ENCODE measurements around the gene RHD. TPM values are rescaled to one million over a fixed set of nuclear protein-coding genes. Genes with fewer than 3 reads are reported as not detected.
"Not testable (repeated sequence)": the region's sequence is repeated elsewhere in the genome, so short reads cannot be mapped to it uniquely, and the experiment has no call there.

Gene RHD
- total RNA-seq, 4 donors from 2014 or later: not detected

DNA sequence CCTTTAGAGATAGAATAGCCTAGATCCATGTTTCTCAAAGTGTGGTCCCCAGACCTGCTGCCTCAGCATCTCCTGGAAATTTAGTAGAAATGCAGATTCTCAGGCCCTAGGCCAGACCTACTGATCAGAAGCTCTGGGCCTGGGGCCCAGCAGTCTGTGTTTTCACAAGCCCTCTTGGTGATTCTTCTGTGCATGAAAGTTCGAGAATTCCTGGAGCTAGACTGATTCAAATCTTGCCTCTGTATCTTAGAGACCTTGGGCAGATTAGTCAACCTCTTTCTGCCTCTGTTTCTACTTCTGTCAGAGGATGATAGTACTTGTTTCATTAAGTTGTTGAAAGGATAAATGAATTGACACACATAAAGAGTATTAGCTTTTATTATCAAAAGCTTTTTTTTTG is 5.0 kb downstream of the RHD start:
- 100% methylated on average over 1 of the region's 1 CpG for WGBS
- not testable (repeated sequence) for H3K27me3 ChIP-seq

DNA sequence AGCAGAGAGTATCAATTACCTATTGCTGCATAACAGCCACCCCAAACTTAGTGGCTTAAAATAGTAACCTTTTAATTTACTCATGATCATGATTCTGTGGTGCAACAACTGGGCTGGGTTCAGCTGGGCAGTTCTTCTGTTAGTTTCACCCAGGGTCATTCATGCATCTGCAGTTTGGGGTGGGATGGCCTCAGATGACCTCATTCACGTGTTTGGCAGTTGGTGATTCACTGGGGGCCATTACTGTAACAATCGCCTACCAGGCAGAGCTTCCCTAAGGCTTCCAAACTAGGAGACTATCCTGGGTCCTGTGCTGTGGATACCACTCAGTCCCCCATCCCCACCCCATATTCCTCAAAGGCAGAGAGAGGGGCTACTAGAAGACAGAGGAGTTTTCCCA is 6.0 kb downstream of the RHD start:
- 46% methylated on average over 2 of the region's 2 CpGs for WGBS
- H3K4me3 ChIP-seq; H3K27ac ChIP-seq; H3K9me3 ChIP-seq; H3K4me1 ChIP-seq; H3K36me3 ChIP-seq; DNase-seq (ENCODE audit: low spot score in 2 of 2); H3K27me3 ChIP-seq: not testable (repeated sequence)

More for the DNA sequence above, 5.0 kb downstream of the RHD start:
- not testable (repeated sequence) for H3K36me3 ChIP-seq; H3K4me3 ChIP-seq; H3K4me1 ChIP-seq; DNase-seq (ENCODE audit: low spot score in 2 of 2); H3K27ac ChIP-seq; H3K9me3 ChIP-seq

DNA sequence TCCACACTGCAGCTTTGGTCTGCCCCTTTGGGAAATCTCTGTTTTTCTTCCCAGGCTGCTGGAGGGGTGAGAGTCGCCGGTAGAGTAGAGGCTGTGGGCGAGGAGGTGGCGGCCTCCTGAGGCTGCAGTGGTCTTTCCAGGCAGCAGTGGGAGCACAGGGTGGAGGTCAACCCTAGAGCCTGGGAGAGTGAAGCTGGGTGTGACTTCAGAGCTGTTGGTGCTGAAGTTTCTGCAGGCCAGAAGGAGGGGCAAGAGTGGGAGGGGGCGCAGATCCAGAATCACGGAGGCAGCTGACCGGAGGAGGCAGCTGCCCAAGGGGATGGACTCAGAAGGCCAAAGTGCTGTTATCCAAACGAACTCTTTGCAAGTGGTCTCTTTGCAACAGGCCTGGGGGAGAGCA is 6.5 kb downstream of the RHD start:
- not testable (repeated sequence) for H3K4me1 ChIP-seq; H3K36me3 ChIP-seq; H3K27me3 ChIP-seq; DNase-seq (ENCODE audit: low spot score in 2 of 2); H3K27ac ChIP-seq; H3K4me3 ChIP-seq; H3K9me3 ChIP-seq
- WGBS: 60% methylated on average over 1 of the region's 8 CpGs

DNA sequence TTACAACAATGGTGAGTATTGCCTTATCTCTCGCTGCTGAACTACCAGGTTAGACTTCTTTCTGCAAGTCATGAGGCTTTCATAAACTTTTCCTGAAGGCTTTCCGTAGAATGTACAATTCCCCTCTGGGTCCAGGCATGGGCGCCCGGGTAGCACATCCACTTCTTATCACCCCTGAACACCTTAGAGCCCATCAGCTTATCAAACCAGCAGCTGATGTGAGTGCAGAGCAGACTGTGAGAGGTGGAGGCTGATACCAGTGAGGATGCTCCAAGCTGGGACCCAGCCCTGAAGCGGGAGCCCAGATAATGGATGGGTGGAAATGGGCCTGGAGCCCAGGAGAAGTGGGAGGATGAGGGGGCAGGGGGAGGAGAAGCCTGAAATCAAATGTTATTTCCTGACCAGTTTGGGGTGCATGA is 7.4 kb downstream of the RHD start:
- H3K4me3 ChIP-seq; H3K9me3 ChIP-seq; H3K27ac ChIP-seq; H3K4me1 ChIP-seq; H3K27me3 ChIP-seq; DNase-seq (ENCODE audit: low spot score in 2 of 2); H3K36me3 ChIP-seq: not testable (repeated sequence)
- 77% methylated on average over 3 of the region's 5 CpGs for WGBS

DNA sequence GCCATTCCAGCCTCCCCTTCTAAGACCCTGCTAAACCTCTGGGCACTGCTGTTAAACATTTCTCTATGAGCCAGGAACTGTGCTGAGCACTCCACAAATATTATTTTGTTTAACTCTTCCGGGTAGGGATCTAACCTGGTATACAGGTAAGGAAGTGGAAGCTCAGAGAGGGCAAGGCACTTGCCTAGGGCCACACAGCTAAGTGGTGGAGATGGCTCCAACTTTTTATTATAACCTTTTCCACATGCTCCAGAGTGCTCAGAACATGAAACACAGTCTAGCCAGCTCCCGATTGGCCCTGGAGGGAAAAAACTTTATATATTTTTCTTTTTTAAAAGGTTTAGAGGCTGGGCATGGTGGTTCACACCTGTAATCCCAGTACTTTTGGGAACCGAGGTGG is 13.6 kb downstream of the RHD start:
- WGBS: 87% methylated on average over 3 of the region's 3 CpGs
- not testable (repeated sequence) for H3K4me3 ChIP-seq; H3K27ac ChIP-seq; H3K36me3 ChIP-seq; DNase-seq (ENCODE audit: low spot score in 2 of 2); H3K4me1 ChIP-seq; H3K27me3 ChIP-seq; H3K9me3 ChIP-seq

DNA sequence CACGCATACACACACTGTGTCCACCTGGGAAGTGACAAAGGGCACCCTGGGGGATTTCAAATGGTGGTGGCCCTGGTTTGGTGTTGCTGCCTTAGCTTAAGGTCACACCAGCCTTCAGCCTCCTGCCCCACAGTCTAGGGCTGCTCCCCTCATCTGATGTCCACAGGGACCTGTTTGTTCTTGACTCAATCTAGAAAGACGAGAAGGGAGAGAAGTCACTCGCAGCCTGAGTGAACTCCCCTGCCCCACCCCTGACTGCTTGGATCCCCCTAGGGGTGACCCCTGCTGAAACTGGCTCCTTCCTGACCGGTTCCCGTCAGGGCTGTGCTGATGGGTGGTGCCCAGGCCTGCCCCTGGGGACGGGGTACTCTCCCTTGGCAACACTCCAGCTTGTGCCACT is 14.9 kb downstream of the RHD start:
- not testable (repeated sequence) for H3K27ac ChIP-seq; H3K36me3 ChIP-seq; H3K9me3 ChIP-seq; H3K4me3 ChIP-seq; H3K4me1 ChIP-seq; DNase-seq (ENCODE audit: low spot score in 2 of 2); H3K27me3 ChIP-seq
- WGBS: 92% methylated on average over 3 of the region's 6 CpGs

DNA sequence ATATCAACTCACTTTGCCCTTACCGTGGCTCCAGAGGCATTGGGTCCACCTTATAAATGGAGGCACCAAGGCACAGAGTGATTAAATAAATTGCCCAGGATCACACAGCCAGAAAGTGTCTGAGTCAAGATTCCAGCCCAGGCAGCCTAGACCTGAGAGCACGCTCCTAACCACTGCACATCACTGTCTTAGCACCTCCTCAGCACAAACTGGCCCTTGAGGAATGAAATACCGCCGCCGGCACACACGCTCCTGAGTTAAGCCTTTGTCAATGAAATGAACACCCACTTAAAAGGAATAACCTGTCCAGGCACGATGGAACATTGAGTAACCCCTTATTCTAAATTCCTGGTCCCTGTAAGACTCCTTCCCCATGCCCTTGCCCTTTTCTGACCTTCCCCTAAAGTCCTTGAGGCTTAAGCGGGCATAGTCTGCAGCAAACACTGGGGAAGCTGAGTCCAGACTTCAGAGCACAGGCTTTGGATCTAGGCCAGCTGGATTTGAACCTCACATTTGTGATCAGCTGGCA is 16.3 kb downstream of the RHD start:
- not testable (repeated sequence) for DNase-seq (ENCODE audit: low spot score in 2 of 2); H3K27me3 ChIP-seq; H3K4me1 ChIP-seq; H3K4me3 ChIP-seq; H3K27ac ChIP-seq; H3K9me3 ChIP-seq; H3K36me3 ChIP-seq
- 64% methylated on average over 3 of the region's 8 CpGs for WGBS

DNA sequence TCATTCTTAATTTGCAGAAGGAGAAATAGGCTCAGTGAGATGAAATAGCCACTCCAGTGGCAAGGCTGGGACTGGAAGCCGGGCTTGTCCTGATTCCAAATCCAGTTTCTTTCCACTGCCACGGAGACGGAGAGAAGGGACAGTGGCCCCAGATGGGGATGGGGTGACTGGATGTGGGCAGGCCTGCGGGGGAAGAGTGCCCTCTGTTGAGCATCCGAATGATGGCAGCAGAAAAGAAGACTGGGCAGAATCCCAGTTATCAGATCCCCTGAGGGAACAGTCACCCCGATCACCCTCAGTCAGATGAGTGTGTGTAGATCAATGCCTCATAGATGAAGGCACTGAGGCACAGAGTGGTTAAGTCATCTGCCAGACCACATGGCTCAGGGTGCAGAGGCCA is 17.7 kb downstream of the RHD start:
- not testable (repeated sequence) for H3K4me3 ChIP-seq; H3K27me3 ChIP-seq; H3K27ac ChIP-seq; DNase-seq (ENCODE audit: low spot score in 2 of 2); H3K4me1 ChIP-seq; H3K36me3 ChIP-seq; H3K9me3 ChIP-seq
- WGBS: 16% methylated on average over 5 of the region's 6 CpGs

DNA sequence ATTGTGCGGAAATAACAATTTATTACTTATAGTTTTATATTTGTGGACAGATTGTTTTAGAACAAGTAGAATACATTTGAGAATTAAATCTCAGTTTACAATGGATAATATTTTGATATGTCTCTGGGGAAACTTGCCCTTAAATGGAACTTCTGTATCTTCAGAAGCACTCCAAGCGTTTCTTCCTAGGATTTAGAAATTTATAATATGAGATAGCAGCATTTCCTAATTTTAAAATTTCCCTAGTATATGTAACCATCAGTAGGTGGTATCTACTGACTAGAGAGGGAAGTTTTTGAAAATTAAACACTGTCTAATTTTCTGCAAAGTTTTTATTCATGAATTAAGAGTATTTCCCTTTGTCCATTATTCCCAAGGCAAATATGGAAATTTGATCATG is 21.1 kb downstream of the RHD start:
- H3K27ac ChIP-seq; H3K4me3 ChIP-seq; H3K27me3 ChIP-seq; H3K36me3 ChIP-seq; H3K9me3 ChIP-seq; H3K4me1 ChIP-seq; DNase-seq (ENCODE audit: low spot score in 2 of 2): not testable (repeated sequence)
- 94% methylated on average over 2 of the region's 2 CpGs for WGBS

DNA sequence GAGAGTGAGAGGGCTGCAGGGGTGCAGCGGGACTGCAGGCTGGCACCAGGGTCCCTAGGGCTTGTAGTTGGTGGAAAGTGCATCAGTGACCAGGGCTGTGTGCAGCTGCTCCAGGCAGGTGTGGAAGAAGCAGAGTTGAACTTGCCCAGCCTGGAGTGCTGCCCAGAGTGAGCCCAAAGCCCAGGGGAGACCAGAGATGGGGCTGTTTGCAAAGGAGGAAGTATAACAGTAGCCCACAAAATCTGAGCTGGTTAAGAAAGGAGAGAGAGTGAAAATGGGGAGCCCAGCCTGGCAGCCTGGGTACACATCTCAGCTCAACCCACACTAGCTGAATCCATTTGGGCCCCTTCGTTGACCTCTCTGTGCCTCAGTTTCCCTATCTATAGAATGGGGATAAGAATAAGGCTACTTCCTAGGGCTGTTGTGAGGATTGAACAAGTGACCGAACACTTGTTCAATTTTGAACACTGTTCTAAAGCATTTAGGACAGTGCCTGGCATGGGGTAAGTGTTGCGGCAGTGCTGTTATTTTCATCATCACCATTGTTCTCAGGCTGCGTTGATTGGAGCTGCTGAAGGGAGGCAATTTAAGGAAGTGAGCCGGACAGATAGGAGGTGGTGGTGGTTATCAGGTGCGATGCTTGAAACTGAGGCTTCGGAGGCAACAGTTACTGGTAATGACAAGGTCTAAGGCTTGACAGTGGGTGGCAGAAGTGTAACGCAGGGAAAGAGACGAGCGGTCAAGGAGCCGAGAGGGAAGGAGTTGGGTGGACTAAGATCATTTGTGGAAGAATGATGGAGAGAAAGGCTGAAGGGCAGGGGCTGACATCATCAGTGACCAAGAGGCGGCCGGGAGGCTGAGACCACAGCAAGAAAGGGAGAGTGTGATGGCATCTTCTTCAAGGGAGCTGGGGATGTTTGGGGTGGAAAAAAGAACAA is 22.8 kb downstream of the RHD start:
- H3K9me3 ChIP-seq; DNase-seq (ENCODE audit: low spot score in 2 of 2); H3K36me3 ChIP-seq; H3K27ac ChIP-seq; H3K4me3 ChIP-seq; H3K4me1 ChIP-seq; H3K27me3 ChIP-seq: not testable (repeated sequence)
- 82% methylated on average over 6 of the region's 14 CpGs for WGBS

DNA sequence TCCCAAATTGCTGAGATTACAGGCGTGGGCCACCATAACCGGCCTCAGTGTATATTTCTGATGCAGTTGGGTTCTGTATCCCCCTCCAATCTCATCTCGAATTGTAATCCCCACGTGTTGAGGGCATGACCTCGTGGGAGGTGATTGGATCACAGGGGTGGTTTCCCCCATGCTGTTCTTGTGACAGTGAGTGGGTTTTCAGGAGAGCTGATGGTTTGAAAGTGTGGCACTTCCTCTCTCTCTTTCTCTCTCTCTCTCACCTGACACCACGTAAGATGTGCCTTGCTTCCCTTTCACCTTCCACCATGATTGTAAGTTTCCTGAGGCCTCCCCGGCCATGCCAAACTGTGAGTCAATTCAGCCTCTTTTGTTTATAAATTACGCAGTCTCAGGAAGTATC is 24.2 kb downstream of the RHD start:
- not testable (repeated sequence) for H3K27ac ChIP-seq; H3K9me3 ChIP-seq; H3K36me3 ChIP-seq; H3K27me3 ChIP-seq; DNase-seq (ENCODE audit: low spot score in 2 of 2); H3K4me3 ChIP-seq; H3K4me1 ChIP-seq
- WGBS: 90% methylated on average over 2 of the region's 8 CpGs

DNA sequence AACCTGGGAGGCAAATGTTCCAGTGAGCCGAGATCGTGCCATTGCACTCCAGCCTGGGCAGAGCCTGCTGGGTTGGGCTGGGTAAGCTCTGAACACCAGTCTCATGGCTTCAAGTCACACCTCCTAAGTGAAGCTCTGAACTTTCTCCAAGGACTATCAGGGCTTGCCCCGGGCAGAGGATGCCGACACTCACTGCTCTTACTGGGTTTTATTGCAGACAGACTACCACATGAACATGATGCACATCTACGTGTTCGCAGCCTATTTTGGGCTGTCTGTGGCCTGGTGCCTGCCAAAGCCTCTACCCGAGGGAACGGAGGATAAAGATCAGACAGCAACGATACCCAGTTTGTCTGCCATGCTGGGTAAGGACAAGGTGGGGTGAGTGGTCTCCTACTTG is 28.4 kb downstream of the RHD start:
- DNase-seq (ENCODE audit: low spot score in 2 of 2); H3K4me1 ChIP-seq; H3K27ac ChIP-seq; H3K4me3 ChIP-seq; H3K9me3 ChIP-seq; H3K27me3 ChIP-seq; H3K36me3 ChIP-seq: not testable (repeated sequence)
- WGBS: 64% methylated on average over 5 of the region's 9 CpGs

DNA sequence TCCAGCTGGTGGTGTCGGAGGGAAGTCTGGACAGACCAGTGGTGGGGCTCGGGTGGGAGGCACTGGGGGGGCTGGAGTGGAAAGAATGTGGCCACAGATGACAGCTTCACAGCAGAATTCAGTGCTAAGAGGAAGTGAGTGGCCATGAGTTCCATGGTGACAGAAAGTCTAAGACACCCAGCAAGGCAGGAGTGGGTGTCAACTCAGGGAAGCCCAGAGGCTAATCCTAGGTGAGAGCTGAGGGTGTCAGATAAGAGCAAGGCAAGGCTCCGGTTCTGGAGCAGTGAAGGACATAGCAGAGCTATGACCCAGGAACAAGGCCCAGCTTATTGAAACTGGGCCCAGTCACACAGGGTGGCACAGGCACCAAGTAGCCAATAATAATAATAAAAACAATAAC is 30.0 kb downstream of the RHD start:
- DNase-seq (ENCODE audit: low spot score in 2 of 2); H3K36me3 ChIP-seq; H3K27me3 ChIP-seq; H3K4me3 ChIP-seq; H3K4me1 ChIP-seq; H3K9me3 ChIP-seq; H3K27ac ChIP-seq: not testable (repeated sequence)
- WGBS: 82% methylated on average over 3 of the region's 3 CpGs

DNA sequence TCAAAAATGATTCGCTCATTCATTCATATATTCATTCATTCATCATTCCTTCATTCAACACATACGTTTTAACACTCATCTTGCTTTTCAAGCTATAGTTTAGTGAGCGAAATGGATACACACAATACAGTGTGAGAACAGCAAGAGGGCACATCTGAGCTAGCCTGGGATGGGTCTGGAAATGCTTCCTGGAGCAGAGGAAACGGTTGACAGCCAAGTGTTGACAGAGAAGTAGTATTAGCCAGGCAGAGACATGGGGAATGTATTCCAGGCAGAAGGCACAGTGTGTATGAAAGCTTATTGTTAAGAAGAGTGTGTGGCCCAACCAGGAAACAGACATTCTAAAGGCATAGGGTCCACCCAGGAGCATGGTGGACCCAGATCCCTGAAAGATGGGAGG is 32.6 kb downstream of the RHD start:
- not testable (repeated sequence) for H3K27ac ChIP-seq; H3K27me3 ChIP-seq; DNase-seq (ENCODE audit: low spot score in 2 of 2); H3K4me3 ChIP-seq; H3K4me1 ChIP-seq; H3K9me3 ChIP-seq; H3K36me3 ChIP-seq
- 64% methylated on average over 4 of the region's 4 CpGs for WGBS

DNA sequence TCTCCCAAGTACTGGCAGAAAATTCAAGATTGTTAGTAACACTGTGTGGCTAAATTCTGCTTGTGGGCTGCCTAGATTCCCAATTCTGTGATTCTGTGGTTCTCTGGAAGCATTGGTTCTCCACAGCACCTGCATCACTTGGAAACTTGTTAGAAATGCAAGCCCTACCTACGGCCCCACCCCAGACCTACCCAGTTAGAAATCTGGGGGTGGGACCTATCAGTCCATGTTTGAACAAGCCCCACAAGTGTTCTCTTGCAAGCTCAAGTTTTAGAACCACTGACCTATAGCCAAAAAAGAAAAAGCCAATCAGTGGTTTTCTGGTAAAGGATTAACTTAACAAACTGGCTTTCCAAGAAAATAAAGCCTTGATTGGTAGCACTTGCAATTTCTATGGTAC is 35.9 kb downstream of the RHD start:
- H3K27ac ChIP-seq; H3K36me3 ChIP-seq; H3K27me3 ChIP-seq; H3K4me1 ChIP-seq; DNase-seq (ENCODE audit: low spot score in 2 of 2); H3K9me3 ChIP-seq; H3K4me3 ChIP-seq: not testable (repeated sequence)
- no CpG with 5 or more reads among the region's 1 CpG for WGBS
